HCT116 (cell line): ENCODE results near the gene DRD2. TPM values are rescaled to one million over a fixed set of nuclear protein-coding genes. Genes with fewer than 3 reads are reported as not detected.

ENCODE experiments used
- ATAC-seq: fragments of 200-7000 bp; cut with Tn5 transposase; 2 replicates; pipeline ENCODE4 v1.9.1; 2020; ENCODE audit warnings: mild to moderate bottlenecking, moderate library complexity
- BruUV-seq: library from RNA; stranded (reverse); fragments of 400-500 nt; replicated peaks from 2 replicates; lab custom pipeline; 2021; lab: Mats Ljungman, UMichigan
- CTCF ChIA-PET: fragments of 300-600 bp; sonication (Branson Sonifier 250); formaldehyde crosslinking; loops from one replicate; lab custom pipeline; 2021; ENCODE audit warnings: antibody characterized with exemption; lab: Charles Lee
- POLR2A ChIA-PET: fragments of 300-600, 350-600 bp; sonication (Branson Sonifier 250); formaldehyde crosslinking; loops from one replicate; lab custom pipeline; 2021; ENCODE audit warnings: antibody characterized with exemption; lab: Charles Lee
- RAD21 ChIA-PET, 2 experiments: fragments of 300-600 bp; sonication (Branson Sonifier 250); formaldehyde crosslinking; loops; one replicate each; lab custom pipeline; 2023; ENCODE audit warnings: low total read pairs in 2 of 2; ENCODE audit not compliant: uncharacterized antibody in 2 of 2, unreplicated experiment in 2 of 2, low non-redundant PET in 1 of 2; lab: Charles Lee
- DNase-seq: peaks from one replicate; pipeline ENCODE4 v3.0.0-alpha.2; 2010; ENCODE audit warnings: low read depth, low spot score
- H2AFZ ChIP-seq: fragments of 200-600 bp; shearing (Covaris generic), sonication (generic); 2 replicates; pipeline ENCODE4 v1.6.1; 2017; ENCODE audit warnings: low read depth, mixed run types, mixed read lengths, antibody characterized with exemption, low read length; ENCODE audit not compliant: poor library complexity, severe bottlenecking
- H3K27ac ChIP-seq: 2 replicates; pipeline ENCODE4 v1.5.1; 2012; ENCODE audit warnings: low read depth, low read length
- H3K27me3 ChIP-seq: fragments of 200-600 bp; sonication (generic); 2 replicates; pipeline ENCODE4 v1.6.1; 2016; ENCODE audit warnings: mixed run types, low read length, mixed read lengths; ENCODE audit not compliant: insufficient read depth
- H3K36me3 ChIP-seq, 2 experiments: fragments of 200-500 bp in 1 of 2; fragments of 200-600 bp in 1 of 2; sonication (Bioruptor generic) in 1 of 2; sonication (generic) in 1 of 2; 2 replicates each; pipeline versions ENCODE4 v1.5.1 to v1.6.1; 2014 to 2016; ENCODE audit warnings: low read length in 2 of 2, inconsistent platforms in 1 of 2, mixed read lengths in 1 of 2, mixed run types in 1 of 2; ENCODE audit not compliant: insufficient read depth in 2 of 2, control insufficient read depth in 1 of 2
- H3K4me1 ChIP-seq, 2 experiments: fragments of 200-600 bp in 1 of 2; sonication (generic) in 1 of 2; 2 replicates each; pipeline versions ENCODE4 v1.5.1 to v1.6.1; 2012 to 2017; ENCODE audit warnings: low read length in 2 of 2, inconsistent platforms in 1 of 2, mild to moderate bottlenecking in 1 of 2, mixed read lengths in 1 of 2, mixed run types in 1 of 2, moderate library complexity in 1 of 2; ENCODE audit not compliant: insufficient read depth in 2 of 2, control insufficient read depth in 1 of 2
- H3K4me2 ChIP-seq: fragments of 200-600 bp; sonication (generic); 2 replicates; pipeline ENCODE4 v1.6.1; 2017; ENCODE audit warnings: mixed run types, low read length, mixed read lengths
- H3K4me3 ChIP-seq, 2 experiments: fragments of 200-600 bp in 1 of 2; sonication (generic) in 1 of 2; replicated peaks in 1 of 2; 2 replicates each; pipeline ENCODE4 v1.5.1; 2011 to 2016; ENCODE audit warnings: low read length in 2 of 2, control low read depth in 1 of 2, low read depth in 1 of 2, mild to moderate bottlenecking in 1 of 2, mixed read lengths in 1 of 2, mixed run types in 1 of 2
- H3K79me2 ChIP-seq: fragments of 200-600 bp; sonication (generic); 2 replicates; pipeline ENCODE4 v1.6.1; 2017; ENCODE audit warnings: mild to moderate bottlenecking, mixed run types, low read length, moderate library complexity, mixed read lengths; ENCODE audit not compliant: insufficient read depth
- H3K9ac ChIP-seq: fragments of 200-600 bp; sonication (generic); 2 replicates; pipeline ENCODE4 v1.6.1; 2016; ENCODE audit warnings: low read length, mixed read lengths
- H3K9me2 ChIP-seq: fragments of 200-600 bp; sonication (generic), shearing (Covaris generic); 2 replicates; pipeline ENCODE4 v1.6.1; 2017; ENCODE audit warnings: mixed run types, mild to moderate bottlenecking, moderate library complexity; ENCODE audit not compliant: insufficient read depth
- H3K9me3 ChIP-seq, 2 experiments: fragments of 200-500 bp in 1 of 2; fragments of 200-600 bp in 1 of 2; sonication (Bioruptor generic) in 1 of 2; sonication (generic) in 1 of 2; 2 replicates each; pipeline ENCODE4 v1.6.1; 2014 to 2017; ENCODE audit warnings: low read length in 2 of 2, mixed read lengths in 2 of 2, inconsistent platforms in 1 of 2, low read depth in 1 of 2, mild to moderate bottlenecking in 1 of 2, mixed run types in 1 of 2, moderate library complexity in 1 of 2; ENCODE audit not compliant: control insufficient read depth in 1 of 2, insufficient read depth in 1 of 2
- H4K20me1 ChIP-seq: fragments of 200-600 bp; sonication (generic), shearing (Covaris generic); 2 replicates; pipeline ENCODE4 v1.6.1; 2017; ENCODE audit warnings: mixed run types, mild to moderate bottlenecking, moderate library complexity; ENCODE audit not compliant: insufficient read depth
- EGR1 ChIP-seq: IDR thresholded peaks from 2 replicates; pipeline ENCODE4 v1.6.1; 2012; ENCODE audit warnings: low read depth
- ELF1 ChIP-seq: IDR thresholded peaks from 2 replicates; pipeline ENCODE4 v1.6.1; 2012; ENCODE audit warnings: low read depth, borderline replicate concordance
- FOSL1 ChIP-seq: IDR thresholded peaks from 2 replicates; pipeline ENCODE4 v1.6.1; 2012; ENCODE audit warnings: low read depth
- JUND ChIP-seq: IDR thresholded peaks from 2 replicates; pipeline ENCODE4 v1.6.1; 2012
- RAD21 ChIP-seq: IDR thresholded peaks from 2 replicates; pipeline ENCODE4 v1.6.1; 2012; ENCODE audit warnings: low read depth, mild to moderate bottlenecking
- SIN3A ChIP-seq: IDR thresholded peaks from 2 replicates; pipeline ENCODE4 v1.6.1; 2012; ENCODE audit warnings: low read depth
- SRF ChIP-seq: IDR thresholded peaks from 2 replicates; pipeline ENCODE4 v1.6.1; 2012; ENCODE audit warnings: low read depth
- TCF7L2 ChIP-seq: IDR thresholded peaks from 2 replicates; pipeline ENCODE4 v1.7.0; 2011; ENCODE audit warnings: borderline replicate concordance, inconsistent platforms; ENCODE audit not compliant: insufficient read depth, insufficient read length; ENCODE audit errors: extremely low read depth
- YY1 ChIP-seq: IDR thresholded peaks from 2 replicates; pipeline ENCODE4 v1.6.1; 2011; ENCODE audit warnings: low read length, low read depth, moderate library complexity, mild to moderate bottlenecking; ENCODE audit not compliant: insufficient replicate concordance; ENCODE audit errors: extremely low read depth
- intact Hi-C: fragments of 100-400 bp; cut with micrococcal nuclease; formaldehyde crosslinking; loops from 2 replicates; pipeline ENCODE4 v1.10.0; 2022
- total RNA-seq: library from RNA; stranded (reverse); gene quantifications from one replicate; pipeline ENCODE4 v1.2.1, GENCODE V29; 2021; ENCODE audit not compliant: unreplicated experiment
- TF ChIP-seq, protein P1 (sequence below): IDR thresholded peaks from 2 replicates; pipeline ENCODE4 v1.6.1; 2011; ENCODE audit warnings: mild to moderate bottlenecking, low read length, moderate library complexity; ENCODE audit not compliant: insufficient replicate concordance; ENCODE audit errors: extremely low read depth
- TF ChIP-seq, protein P2 (sequence below): IDR thresholded peaks from 2 replicates; pipeline ENCODE4 v1.6.1; 2012
- TF ChIP-seq, protein P3 (sequence below): IDR thresholded peaks from 2 replicates; pipeline ENCODE4 v1.6.1; 2012; ENCODE audit warnings: low read depth

DRD2 gene
- total RNA-seq, 1 experiment from 2014 or later, result not detected

DNA sequence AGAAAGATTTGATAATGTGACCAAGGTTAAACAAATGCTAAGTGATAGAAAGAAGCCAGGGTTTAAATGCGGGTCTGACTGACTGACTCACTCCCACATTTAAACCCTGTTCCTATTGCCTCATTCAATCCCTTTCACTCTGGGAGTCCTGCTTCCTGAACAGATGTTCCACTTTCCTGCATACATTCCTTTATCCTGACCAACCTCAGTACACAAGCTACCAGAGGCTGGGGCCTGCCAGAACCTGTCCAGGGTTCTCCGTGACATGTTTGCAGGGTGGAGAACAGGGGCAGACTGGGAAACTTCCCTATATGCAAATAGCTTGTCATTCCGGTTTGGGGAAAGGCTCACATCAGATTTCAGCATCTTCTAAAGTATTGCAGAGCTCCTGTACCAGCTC is 90.6 kb downstream of the DRD2 start:
- RAD21 ChIA-PET, result no interaction called here
- H4K20me1 ChIP-seq, result no peaks in the 10 kb centered on the region
- H3K4me3 ChIP-seq, result no peak overlapping the region
- no peak overlapping the region for H3K4me2 ChIP-seq
- H3K4me1 ChIP-seq, result peaks cover 2 to 10% of the 10 kb centered on the region in 2 experiments; a peak in 1 of 4 replicates
- BruUV-seq, result no TSS peak
- H3K79me2 ChIP-seq, result no peaks in the 10 kb centered on the region
- no peaks in the 10 kb centered on the region for H3K36me3 ChIP-seq
- DNase-seq, result no peak
- no peak overlapping the region for H3K27ac ChIP-seq
- CTCF ChIA-PET, result no interaction called here
- H2AFZ ChIP-seq, result no peak overlapping the region
- intact Hi-C loops, result no loop called here
- POLR2A ChIA-PET, result no interaction called here
- ATAC-seq, result 0 out of 2 replicates have a peak, but pooled peaks have one; percentile 18
- TF ChIP-seq, protein P1, sequence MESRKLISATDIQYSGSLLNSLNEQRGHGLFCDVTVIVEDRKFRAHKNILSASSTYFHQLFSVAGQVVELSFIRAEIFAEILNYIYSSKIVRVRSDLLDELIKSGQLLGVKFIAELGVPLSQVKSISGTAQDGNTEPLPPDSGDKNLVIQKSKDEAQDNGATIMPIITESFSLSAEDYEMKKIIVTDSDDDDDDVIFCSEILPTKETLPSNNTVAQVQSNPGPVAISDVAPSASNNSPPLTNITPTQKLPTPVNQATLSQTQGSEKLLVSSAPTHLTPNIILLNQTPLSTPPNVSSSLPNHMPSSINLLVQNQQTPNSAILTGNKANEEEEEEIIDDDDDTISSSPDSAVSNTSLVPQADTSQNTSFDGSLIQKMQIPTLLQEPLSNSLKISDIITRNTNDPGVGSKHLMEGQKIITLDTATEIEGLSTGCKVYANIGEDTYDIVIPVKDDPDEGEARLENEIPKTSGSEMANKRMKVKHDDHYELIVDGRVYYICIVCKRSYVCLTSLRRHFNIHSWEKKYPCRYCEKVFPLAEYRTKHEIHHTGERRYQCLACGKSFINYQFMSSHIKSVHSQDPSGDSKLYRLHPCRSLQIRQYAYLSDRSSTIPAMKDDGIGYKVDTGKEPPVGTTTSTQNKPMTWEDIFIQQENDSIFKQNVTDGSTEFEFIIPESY, result no peak
- TF ChIP-seq RAD21 (no peak), YY1 (no peak), SRF (no peak), TCF7L2 (no peak), FOSL1 (no peak), SIN3A (no peak), JUND (no peak), EGR1 (no peak), ELF1 (no peak)
- TF ChIP-seq, protein P2, sequence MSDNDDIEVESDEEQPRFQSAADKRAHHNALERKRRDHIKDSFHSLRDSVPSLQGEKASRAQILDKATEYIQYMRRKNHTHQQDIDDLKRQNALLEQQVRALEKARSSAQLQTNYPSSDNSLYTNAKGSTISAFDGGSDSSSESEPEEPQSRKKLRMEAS, result no peak
- TF ChIP-seq, protein P3, sequence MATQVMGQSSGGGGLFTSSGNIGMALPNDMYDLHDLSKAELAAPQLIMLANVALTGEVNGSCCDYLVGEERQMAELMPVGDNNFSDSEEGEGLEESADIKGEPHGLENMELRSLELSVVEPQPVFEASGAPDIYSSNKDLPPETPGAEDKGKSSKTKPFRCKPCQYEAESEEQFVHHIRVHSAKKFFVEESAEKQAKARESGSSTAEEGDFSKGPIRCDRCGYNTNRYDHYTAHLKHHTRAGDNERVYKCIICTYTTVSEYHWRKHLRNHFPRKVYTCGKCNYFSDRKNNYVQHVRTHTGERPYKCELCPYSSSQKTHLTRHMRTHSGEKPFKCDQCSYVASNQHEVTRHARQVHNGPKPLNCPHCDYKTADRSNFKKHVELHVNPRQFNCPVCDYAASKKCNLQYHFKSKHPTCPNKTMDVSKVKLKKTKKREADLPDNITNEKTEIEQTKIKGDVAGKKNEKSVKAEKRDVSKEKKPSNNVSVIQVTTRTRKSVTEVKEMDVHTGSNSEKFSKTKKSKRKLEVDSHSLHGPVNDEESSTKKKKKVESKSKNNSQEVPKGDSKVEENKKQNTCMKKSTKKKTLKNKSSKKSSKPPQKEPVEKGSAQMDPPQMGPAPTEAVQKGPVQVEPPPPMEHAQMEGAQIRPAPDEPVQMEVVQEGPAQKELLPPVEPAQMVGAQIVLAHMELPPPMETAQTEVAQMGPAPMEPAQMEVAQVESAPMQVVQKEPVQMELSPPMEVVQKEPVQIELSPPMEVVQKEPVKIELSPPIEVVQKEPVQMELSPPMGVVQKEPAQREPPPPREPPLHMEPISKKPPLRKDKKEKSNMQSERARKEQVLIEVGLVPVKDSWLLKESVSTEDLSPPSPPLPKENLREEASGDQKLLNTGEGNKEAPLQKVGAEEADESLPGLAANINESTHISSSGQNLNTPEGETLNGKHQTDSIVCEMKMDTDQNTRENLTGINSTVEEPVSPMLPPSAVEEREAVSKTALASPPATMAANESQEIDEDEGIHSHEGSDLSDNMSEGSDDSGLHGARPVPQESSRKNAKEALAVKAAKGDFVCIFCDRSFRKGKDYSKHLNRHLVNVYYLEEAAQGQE, result no peak
- H3K27me3 ChIP-seq, result no peaks in the 10 kb centered on the region
- no peaks in the 10 kb centered on the region for H3K9me2 ChIP-seq
- H3K9me3 ChIP-seq, result no peaks in the 10 kb centered on the region
- no peak overlapping the region for H3K9ac ChIP-seq
